ENCODE results near the gene ATP8B4. TPM values are rescaled to one million over a fixed set of nuclear protein-coding genes. Genes with fewer than 3 reads are reported as not detected.

Gene ATP8B4
- polyA plus RNA-seq, 3 donors, result 6.1 to 9.6 (median 6.8) TPM

GRCh38 chr15:50055750-50056157 is 63.3 kb downstream of the ATP8B4 start:
- H3K4me3 ChIP-seq (replicated peaks in 1 of 3; ENCODE audit: low read depth in 2 of 3, low read length in 3 of 3), result peak overlapping the region in 2 of 3 experiments; percentile 25 to 55
- H3K27me3 ChIP-seq (ENCODE audit: control insufficient read depth in 2 of 2, insufficient read depth in 2 of 2, low read length in 2 of 2), result no peaks in the 10 kb centered on the region
- Mint-ChIP-seq H3K9me3 (peaks cover 5 to 11% (median 6%) of the 10 kb centered on the region in 7 donors), H3K36me3 (peaks cover 3 to 15% of the 10 kb centered on the region in 2 donors), H3K27me3 (ENCODE audit: low read depth in 3 of 3) (no peaks in the 10 kb centered on the region), H3K27ac (peak overlapping the region; percentile 91 to 98 (median 96)), H3K4me1 (peaks cover 90% of the 10 kb centered on the region), H3K4me3 (peak overlapping the region; percentile 58 to 82)
- peaks cover 0 to 5% of the 10 kb centered on the region in 2 donors for H3K9me3 ChIP-seq (replicated peaks in 1 of 2; ENCODE audit: control insufficient read depth in 1 of 2, insufficient read depth in 1 of 2, low read length in 2 of 2)
- H3K9ac ChIP-seq (ENCODE audit: insufficient read depth, low read length, poor library complexity, severe bottlenecking), result peak overlapping the region; percentile 30
- 0% methylated on average over 5 of the region's 5 CpGs for WGBS (ENCODE audit: insufficient coverage)
- H3K36me3 ChIP-seq (replicated peaks in 1 of 2; ENCODE audit: control insufficient read depth in 1 of 2, insufficient read depth in 2 of 2, low read length in 2 of 2), result no peaks in the 10 kb centered on the region
- peaks cover 85 to 90% of the 10 kb centered on the region in 2 donors for H3K4me1 ChIP-seq (ENCODE audit: control insufficient read depth in 1 of 2, insufficient read depth in 2 of 2, low read length in 2 of 2)
- H3K79me2 ChIP-seq (ENCODE audit: insufficient read depth, low read length), result peaks cover 98% of the 10 kb centered on the region
- H4K20me1 ChIP-seq (ENCODE audit: insufficient read depth, low read length), result no peaks in the 10 kb centered on the region
- peak overlapping the region; percentile 52 to 87 for H3K27ac ChIP-seq (ENCODE audit: low read depth in 1 of 2, low read length in 2 of 2)
- intact Hi-C loops (cut with micrococcal nuclease), result loop anchor here (2.0 to 10.0 kb wide), 2 partner anchors 51 to 59 kb away; partner anchors contain the start of gene ATP8B4 (in 1 of the 2)
- H3K4me2 ChIP-seq (replicated peaks; ENCODE audit: extremely low read depth, low read length, poor library complexity, severe bottlenecking), result peak overlapping the region; percentile 62
- peak overlapping the region; percentile 15 for H2AFZ ChIP-seq (ENCODE audit: insufficient read depth, low read depth, low read length, poor library complexity, severe bottlenecking)
- no peak for TF ChIP-seq CTCF (IDR thresholded peaks at IDR 0.05)
- DNase-seq, result peak; percentile 39 to 55 (median 43)

GRCh38 chr15:50055332-50055731 is 63.7 kb downstream of the ATP8B4 start:
- Mint-ChIP-seq H3K9me3 (peaks cover 5 to 11% (median 7%) of the 10 kb centered on the region in 7 donors), H3K36me3 (peaks cover 3 to 15% of the 10 kb centered on the region in 2 donors), H3K27me3 (ENCODE audit: low read depth in 3 of 3) (no peaks in the 10 kb centered on the region), H3K4me1 (peaks cover 86% of the 10 kb centered on the region), H3K27ac (peak overlapping the region; percentile 91 to 98 (median 96)), H3K4me3 (peak overlapping the region; percentile 58 to 82)
- peak overlapping the region; percentile 15 for H2AFZ ChIP-seq (ENCODE audit: insufficient read depth, low read depth, low read length, poor library complexity, severe bottlenecking)
- no peaks in the 10 kb centered on the region for H3K27me3 ChIP-seq (ENCODE audit: control insufficient read depth in 2 of 2, insufficient read depth in 2 of 2, low read length in 2 of 2)
- WGBS (ENCODE audit: insufficient coverage), result no CpG with 5 or more reads among the region's 1 CpG
- no peak for TF ChIP-seq CTCF (IDR thresholded peaks at IDR 0.05)
- H3K4me2 ChIP-seq (replicated peaks; ENCODE audit: extremely low read depth, low read length, poor library complexity, severe bottlenecking), result peak overlapping the region; percentile 62
- peaks cover 0 to 5% of the 10 kb centered on the region in 2 donors for H3K9me3 ChIP-seq (replicated peaks in 1 of 2; ENCODE audit: control insufficient read depth in 1 of 2, insufficient read depth in 1 of 2, low read length in 2 of 2)
- no peaks in the 10 kb centered on the region for H4K20me1 ChIP-seq (ENCODE audit: insufficient read depth, low read length)
- intact Hi-C loops (cut with micrococcal nuclease), result loop anchor here (2.0 to 10.0 kb wide), 2 partner anchors 51 to 59 kb away; partner anchors contain the start of gene ATP8B4 (in 1 of the 2)
- peak overlapping the region in 2 of 3 experiments; percentile 25 to 55 for H3K4me3 ChIP-seq (replicated peaks in 1 of 3; ENCODE audit: low read depth in 2 of 3, low read length in 3 of 3)
- H3K79me2 ChIP-seq (ENCODE audit: insufficient read depth, low read length), result peaks cover 98% of the 10 kb centered on the region
- peaks cover 81 to 86% of the 10 kb centered on the region in 2 donors for H3K4me1 ChIP-seq (ENCODE audit: control insufficient read depth in 1 of 2, insufficient read depth in 2 of 2, low read length in 2 of 2)
- peak overlapping the region; percentile 30 for H3K9ac ChIP-seq (ENCODE audit: insufficient read depth, low read length, poor library complexity, severe bottlenecking)
- peak overlapping the region; percentile 16 to 87 for H3K27ac ChIP-seq (ENCODE audit: low read depth in 1 of 2, low read length in 2 of 2)
- no peaks in the 10 kb centered on the region for H3K36me3 ChIP-seq (replicated peaks in 1 of 2; ENCODE audit: control insufficient read depth in 1 of 2, insufficient read depth in 2 of 2, low read length in 2 of 2)
- peak; percentile 63 to 77 (median 75) for DNase-seq

Measured in CD14-positive monocyte (primary cell).